Measurements from ENCODE around the gene DCP1B. TPM values are rescaled to one million over a fixed set of nuclear protein-coding genes. Genes with fewer than 3 reads are reported as not detected.

Gene DCP1B
- total and polyA plus RNA-seq, 7 donors: 1.7 to 13.8 (median 9.9) TPM

DNA sequence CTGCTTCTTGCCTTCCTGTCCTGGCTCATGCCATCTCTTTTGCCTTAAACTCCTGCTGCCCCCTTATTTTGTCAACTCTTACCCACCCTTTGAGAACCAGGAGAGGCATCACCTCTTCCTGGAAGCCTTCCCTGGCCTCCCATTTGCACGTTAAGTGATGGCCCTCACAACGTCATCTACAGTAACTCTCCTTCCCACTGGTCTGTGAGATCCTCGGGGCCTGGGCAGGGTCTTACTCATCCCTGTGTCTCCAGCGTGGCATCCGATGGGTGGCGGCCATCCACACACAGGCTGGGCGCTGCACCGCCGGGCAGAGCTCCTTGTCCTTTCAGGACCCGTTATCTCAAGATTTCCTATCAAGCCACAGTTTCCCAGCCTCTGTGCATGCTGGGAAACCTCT is 69.0 kb downstream of the DCP1B start:
- Histone ChIP-seq H3K36me3 (ENCODE audit: insufficient read depth in 1 of 2, low read depth in 1 of 2) (peaks cover 0 to 5% of the 10 kb centered on the region in 2 donors), H3K27ac (peak overlapping the region; percentile 72), H3K9me3 (no peaks in the 10 kb centered on the region), H3K27me3 (ENCODE audit: insufficient read depth in 3 of 3, low read length in 2 of 3) (no peaks in the 10 kb centered on the region), H3K4me1 (peaks cover 51% of the 10 kb centered on the region), H3K4me3 (peak overlapping the region; percentile 51)
- ATAC-seq (no peak), DNase-seq (no peak)
- 81 to 91% (median 81%) methylated on average over 10 of the region's 10 CpGs for WGBS, 3 donors
- intact Hi-C loops (cut with DNase I): loop anchor here (5.0 kb wide), 1 partner anchor 283 kb away; no protein-coding TSS in a partner anchor
- TF ChIP-seq, protein P1, sequence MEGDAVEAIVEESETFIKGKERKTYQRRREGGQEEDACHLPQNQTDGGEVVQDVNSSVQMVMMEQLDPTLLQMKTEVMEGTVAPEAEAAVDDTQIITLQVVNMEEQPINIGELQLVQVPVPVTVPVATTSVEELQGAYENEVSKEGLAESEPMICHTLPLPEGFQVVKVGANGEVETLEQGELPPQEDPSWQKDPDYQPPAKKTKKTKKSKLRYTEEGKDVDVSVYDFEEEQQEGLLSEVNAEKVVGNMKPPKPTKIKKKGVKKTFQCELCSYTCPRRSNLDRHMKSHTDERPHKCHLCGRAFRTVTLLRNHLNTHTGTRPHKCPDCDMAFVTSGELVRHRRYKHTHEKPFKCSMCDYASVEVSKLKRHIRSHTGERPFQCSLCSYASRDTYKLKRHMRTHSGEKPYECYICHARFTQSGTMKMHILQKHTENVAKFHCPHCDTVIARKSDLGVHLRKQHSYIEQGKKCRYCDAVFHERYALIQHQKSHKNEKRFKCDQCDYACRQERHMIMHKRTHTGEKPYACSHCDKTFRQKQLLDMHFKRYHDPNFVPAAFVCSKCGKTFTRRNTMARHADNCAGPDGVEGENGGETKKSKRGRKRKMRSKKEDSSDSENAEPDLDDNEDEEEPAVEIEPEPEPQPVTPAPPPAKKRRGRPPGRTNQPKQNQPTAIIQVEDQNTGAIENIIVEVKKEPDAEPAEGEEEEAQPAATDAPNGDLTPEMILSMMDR (IDR thresholded peaks at IDR 0.05): no peak

DNA sequence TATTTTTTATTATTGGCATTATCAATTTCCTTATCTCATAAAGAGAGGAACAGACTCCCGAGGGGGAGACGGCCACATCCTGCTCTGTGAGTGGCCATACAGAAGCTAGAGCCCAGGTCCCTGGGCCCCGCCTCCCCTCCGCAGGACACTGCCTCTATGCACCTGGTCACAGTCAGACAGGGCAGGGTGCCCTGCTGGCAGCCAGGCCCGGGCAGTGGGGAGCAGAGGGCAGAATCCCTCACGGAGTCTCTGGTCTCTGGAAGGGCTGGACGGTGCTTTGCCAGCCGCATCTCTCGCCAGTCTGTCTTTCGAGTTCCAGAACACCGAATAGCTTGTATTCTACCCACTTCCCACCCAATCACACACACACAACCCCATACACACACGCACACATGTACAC is 69.4 kb downstream of the DCP1B start:
- intact Hi-C loops (cut with DNase I): loop anchor here (5.0 kb wide), 1 partner anchor 283 kb away; no protein-coding TSS in a partner anchor
- DNase-seq (no peak), ATAC-seq (no peak)
- Histone ChIP-seq H3K4me3 (no peak overlapping the region), H3K9me3 (no peaks in the 10 kb centered on the region), H3K36me3 (ENCODE audit: insufficient read depth in 1 of 2, low read depth in 1 of 2) (peaks cover 0 to 5% of the 10 kb centered on the region in 2 donors), H3K4me1 (peaks cover 47% of the 10 kb centered on the region), H3K27ac (peak overlapping the region; percentile 23), H3K27me3 (ENCODE audit: insufficient read depth in 3 of 3, low read length in 2 of 3) (no peaks in the 10 kb centered on the region)
- TF ChIP-seq, protein P1 (IDR thresholded peaks at IDR 0.05): no peak
- 78 to 85% (median 82%) methylated on average over 12 of the region's 12 CpGs for WGBS, 3 donors

DNA sequence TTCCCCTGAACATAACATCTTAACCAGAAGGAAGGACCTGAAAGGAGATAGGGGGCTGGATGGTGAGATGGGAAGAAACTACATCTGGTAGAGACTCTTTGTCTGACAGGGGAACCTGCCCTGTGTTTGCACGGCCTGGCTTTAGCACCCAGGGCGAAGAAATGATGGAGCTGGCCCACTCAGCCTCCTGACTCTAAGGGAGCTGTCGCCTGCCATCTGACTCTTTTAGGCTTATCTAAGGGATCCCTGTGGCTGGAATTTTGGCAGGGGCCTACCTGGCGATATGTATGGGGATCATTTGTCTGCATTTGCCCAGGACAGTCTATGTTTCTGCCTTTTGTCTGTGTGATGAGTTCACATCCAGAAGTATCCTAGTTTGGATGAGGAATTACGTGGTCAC is 70.2 kb downstream of the DCP1B start:
- Histone ChIP-seq H3K4me1 (peaks cover 40% of the 10 kb centered on the region), H3K36me3 (ENCODE audit: insufficient read depth in 1 of 2, low read depth in 1 of 2) (peaks cover 0 to 5% of the 10 kb centered on the region in 2 donors), H3K27ac (peak overlapping the region; percentile 55), H3K9me3 (no peaks in the 10 kb centered on the region), H3K4me3 (no peak overlapping the region), H3K27me3 (ENCODE audit: insufficient read depth in 3 of 3, low read length in 2 of 3) (no peaks in the 10 kb centered on the region)
- WGBS, 3 donors: 78 to 93% (median 84%) methylated on average over 5 of the region's 5 CpGs
- DNase-seq (no peak), ATAC-seq (no peak)
- intact Hi-C loops (cut with DNase I): no loop called here
- TF ChIP-seq, protein P1 (IDR thresholded peaks at IDR 0.05): no peak

DNA sequence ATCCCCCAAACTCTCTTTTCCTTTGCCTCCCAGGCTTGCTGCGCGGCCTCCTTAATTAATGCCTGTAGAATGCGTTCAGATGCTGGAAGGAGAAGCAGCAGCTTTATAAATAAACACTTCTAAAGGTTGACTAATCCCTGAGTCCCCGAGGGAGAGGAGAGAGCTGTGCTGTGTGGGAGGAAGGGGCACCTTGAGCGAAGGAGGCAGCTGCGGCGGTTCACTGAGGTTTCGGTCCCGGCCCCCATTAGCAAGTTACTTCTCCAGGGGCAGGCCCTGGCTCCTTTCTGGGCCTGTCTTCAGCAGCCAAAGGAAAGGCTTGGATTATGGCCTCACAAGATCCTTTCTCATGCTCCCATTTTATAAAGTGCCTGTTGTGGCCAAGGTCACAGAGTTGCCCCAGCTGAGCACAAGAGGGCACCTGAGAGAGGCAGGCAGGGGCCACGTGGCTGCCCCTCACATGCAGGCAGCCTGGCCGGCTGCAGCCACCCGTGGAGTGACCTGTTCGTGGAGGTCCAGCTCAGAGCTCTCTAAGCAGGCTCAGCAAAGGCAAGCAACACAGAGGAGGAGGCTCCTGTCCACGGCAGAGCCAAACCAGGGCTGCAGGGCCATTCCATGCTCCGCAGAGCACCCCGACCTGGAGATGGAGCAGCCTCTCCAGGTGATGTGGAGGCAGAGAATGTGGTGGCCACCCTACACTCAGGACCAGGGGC is 70.8 kb downstream of the DCP1B start:
- WGBS, 3 donors: 36 to 65% (median 38%) methylated on average over 16 of the region's 16 CpGs
- TF ChIP-seq, protein P1 (IDR thresholded peaks at IDR 0.05): no peak
- H3K27me3 ChIP-seq (ENCODE audit: insufficient read depth in 3 of 3, low read length in 2 of 3): no peaks in the 10 kb centered on the region
- ATAC-seq (peak in 3 of 4 donors; percentile 28 to 48 (median 33)), DNase-seq (no peak)
- H3K36me3 ChIP-seq (ENCODE audit: insufficient read depth in 1 of 2, low read depth in 1 of 2): peaks cover 0 to 5% of the 10 kb centered on the region in 2 donors
- H3K27ac ChIP-seq: peak overlapping the region; percentile 55
- no peaks in the 10 kb centered on the region for H3K9me3 ChIP-seq
- H3K4me3 ChIP-seq: no peak overlapping the region
- intact Hi-C loops (cut with DNase I): no loop called here
- H3K4me1 ChIP-seq: peaks cover 40% of the 10 kb centered on the region
